H1 (cell line): ENCODE data around the gene PDE1A. TPM values are rescaled to one million over a fixed set of nuclear protein-coding genes. Genes with fewer than 3 reads are reported as not detected.

Source experiments
- BRCA1 ChIP-seq: IDR thresholded peaks from 2 replicates; pipeline ENCODE4 v1.6.1; 2012; ENCODE audit warnings: low read depth, low read length, improper control_type of control experiment
- EZH2 ChIP-seq: fragments of 200-600 bp; sonication (generic); IDR thresholded peaks from 2 replicates; pipeline ENCODE4 v1.7.1; 2012; ENCODE audit warnings: low read depth, mild to moderate bottlenecking, moderate library complexity, low read length, inconsistent platforms; ENCODE audit not compliant: severe bottlenecking
- FOSL1 ChIP-seq: IDR thresholded peaks from 2 replicates; pipeline ENCODE4 v1.6.1; 2011; ENCODE audit warnings: mild to moderate bottlenecking, low read depth, low read length, moderate library complexity; ENCODE audit not compliant: insufficient read depth
- KDM4A ChIP-seq: IDR thresholded peaks from one replicate; pipeline ENCODE4 v1.7.1; 2012; ENCODE audit warnings: low read depth, mild to moderate bottlenecking, moderate library complexity, low read length, inconsistent platforms; ENCODE audit not compliant: severe bottlenecking
- POLR2AphosphoS5 ChIP-seq: IDR thresholded peaks from 2 replicates; pipeline ENCODE4 v1.6.1; 2011; ENCODE audit warnings: low read depth, low read length
- POU5F1 ChIP-seq: IDR thresholded peaks from 2 replicates; pipeline ENCODE4 v1.6.1; 2011; ENCODE audit warnings: low read depth, mild to moderate bottlenecking, low read length, moderate library complexity
- RXRA ChIP-seq: IDR thresholded peaks from 2 replicates; pipeline ENCODE4 v1.6.1; 2011; ENCODE audit warnings: low read depth, mild to moderate bottlenecking, low read length, moderate library complexity; ENCODE audit not compliant: insufficient read depth
- SIX5 ChIP-seq: IDR thresholded peaks from 2 replicates; pipeline ENCODE4 v1.6.1; 2011; ENCODE audit warnings: mild to moderate bottlenecking, low read depth, low read length
- SUZ12 ChIP-seq: fragments of 200-600 bp; sonication (generic); IDR thresholded peaks from 2 replicates; pipeline ENCODE4 v1.6.1; 2012; ENCODE audit warnings: mild to moderate bottlenecking, inconsistent platforms, low read length, moderate library complexity, mixed read lengths
- TCF12 ChIP-seq: IDR thresholded peaks from 2 replicates; pipeline ENCODE4 v1.6.1; 2011; ENCODE audit warnings: low read depth, mild to moderate bottlenecking, low read length
- ZNF274 ChIP-seq: IDR thresholded peaks from 2 replicates; pipeline ENCODE4 v1.7.0; 2012; ENCODE audit warnings: low read length, borderline replicate concordance; ENCODE audit errors: extremely low read depth
- polyA plus RNA-seq, 7 experiments: library from polyadenylated mRNA; depleted of rRNA in 3 of 7; stranded (reverse) in 5 of 7; unstranded in 2 of 7; fragments of >200 nt in 5 of 7; fragments of 200-250 nt in 2 of 7; gene quantifications; 1 replicate in 5 of 7; 2 replicates in 1 of 7; 4 replicates in 1 of 7; pipeline versions ENCODE4 v1.2.1 to v1.2.3, GENCODE V29; 2011 to 2013; ENCODE audit warnings: missing spikeins in 2 of 7, mixed read lengths in 2 of 7
- total RNA-seq: library from RNA; stranded (reverse); fragmentation: NEBNext Ultra II Directional; extraction: Animal tissue kit (Norgen Biotek cat#: 25700); gene quantifications from 2 replicates; pipeline ENCODE4 v1.2.1, GENCODE V29; 2021

PDE1A gene
- total and polyA plus RNA-seq, 2 of the 8 experiments (the other 6 are each of a cell fraction or from before 2014, with no cell fraction given) = 0.34 TPM; not detected in 1

- TF ChIP-seq SUZ12 (no peak), POLR2AphosphoS5 (no peak), EZH2 (no peak), ZNF274 (no peak), FOSL1 (no peak), SIX5 (no peak), TCF12 (no peak), RXRA (no peak), POU5F1 (no peak), KDM4A (no peak), BRCA1 (no peak)
- TF ChIP-seq, all 59 proteins: peak for 0
Measured at GRCh38 chr2:182144041-182144775, 282.6 kb downstream of the PDE1A start (continued).
